ENCODE measurements around the gene CSNK2A1. TPM values are rescaled to one million over a fixed set of nuclear protein-coding genes. Genes with fewer than 3 reads are reported as not detected.
A peak's percentile ranks its signal among the peaks of the same experiment; 100 is the strongest.
"Not testable (repeated sequence)": the region's sequence is repeated elsewhere in the genome, so short reads cannot be mapped to it uniquely, and the experiment has no call there.

CSNK2A1 gene
- polyA plus RNA-seq, 4 donors, result 24.0 to 107 (median 33.8) TPM

GRCh38 chr20:461254-462198 is 82.1 kb downstream of the CSNK2A1 start:
- FAIRE-seq, result no peak
- WGBS, 3 donors, result 7 to 9% (median 8%) methylated on average over 50 to 60 of the region's 60 CpGs

GRCh38 chr20:460707-461106 is 82.9 kb downstream of the CSNK2A1 start:
- peak; percentile 9 to 31 for DNase-seq
- H3K27ac ChIP-seq (ENCODE audit: low read depth in 1 of 3, low read length in 2 of 3), result no peak overlapping the region

More at GRCh38 chr20:461254-462198, 82.1 kb downstream of the CSNK2A1 start:
- Histone ChIP-seq H3K4me1 (ENCODE audit: control insufficient read depth in 3 of 3, insufficient read depth in 2 of 3, low read depth in 1 of 3, low read length in 2 of 3) (peaks cover 0 to 9% (median 8%) of the 10 kb centered on the region in 3 donors), H3K36me3 (ENCODE audit: control insufficient read depth in 3 of 3, insufficient read depth in 2 of 3, low read depth in 1 of 3, low read length in 3 of 3) (peaks cover 0 to 10% (median 0%) of the 10 kb centered on the region in 3 donors), H3K27ac (ENCODE audit: low read depth in 1 of 3, low read length in 2 of 3) (peak overlapping the region; percentile 50 to 96 (median 75)), H3K9me3 (ENCODE audit: control insufficient read depth in 2 of 2, insufficient read depth in 1 of 2, low read depth in 1 of 2, low read length in 1 of 2) (no peaks in the 10 kb centered on the region), H3K27me3 (ENCODE audit: control insufficient read depth in 3 of 3, insufficient read depth in 3 of 3, low read length in 3 of 3) (no peaks in the 10 kb centered on the region), H3K4me3 (ENCODE audit: low read depth in 1 of 3, low read length in 3 of 3) (peak overlapping the region; percentile 64 to 98 (median 84))
- DNase-seq, result peak in 1 of 2 donors; percentile 45

GRCh38 chr20:460180-460579 is 83.4 kb downstream of the CSNK2A1 start:
- peaks cover 0 to 9% (median 8%) of the 10 kb centered on the region in 3 donors for H3K4me1 ChIP-seq (ENCODE audit: control insufficient read depth in 3 of 3, insufficient read depth in 2 of 3, low read depth in 1 of 3, low read length in 2 of 3)
- FAIRE-seq (no peak), DNase-seq (no peak)
- H3K27me3 ChIP-seq (ENCODE audit: control insufficient read depth in 3 of 3, insufficient read depth in 3 of 3, low read length in 3 of 3), result no peaks in the 10 kb centered on the region
- no peak overlapping the region for H3K4me3 ChIP-seq (ENCODE audit: low read depth in 1 of 3, low read length in 3 of 3)
- H3K27ac ChIP-seq (ENCODE audit: low read depth in 1 of 3, low read length in 2 of 3), result no peak overlapping the region
- 27 to 36% (median 32%) methylated on average over 3 of the region's 3 CpGs for WGBS, 3 donors
- no peaks in the 10 kb centered on the region for H3K9me3 ChIP-seq (ENCODE audit: control insufficient read depth in 2 of 2, insufficient read depth in 1 of 2, low read depth in 1 of 2, low read length in 1 of 2)
- peaks cover 0 to 10% (median 0%) of the 10 kb centered on the region in 3 donors for H3K36me3 ChIP-seq (ENCODE audit: control insufficient read depth in 3 of 3, insufficient read depth in 2 of 3, low read depth in 1 of 3, low read length in 3 of 3)

More at GRCh38 chr20:460707-461106, 82.9 kb downstream of the CSNK2A1 start:
- Histone ChIP-seq H3K4me1 (ENCODE audit: control insufficient read depth in 3 of 3, insufficient read depth in 2 of 3, low read depth in 1 of 3, low read length in 2 of 3) (peaks cover 0 to 9% (median 8%) of the 10 kb centered on the region in 3 donors), H3K36me3 (ENCODE audit: control insufficient read depth in 3 of 3, insufficient read depth in 2 of 3, low read depth in 1 of 3, low read length in 3 of 3) (peaks cover 0 to 10% (median 0%) of the 10 kb centered on the region in 3 donors), H3K9me3 (ENCODE audit: control insufficient read depth in 2 of 2, insufficient read depth in 1 of 2, low read depth in 1 of 2, low read length in 1 of 2) (no peaks in the 10 kb centered on the region), H3K4me3 (ENCODE audit: low read depth in 1 of 3, low read length in 3 of 3) (no peak overlapping the region), H3K27me3 (ENCODE audit: control insufficient read depth in 3 of 3, insufficient read depth in 3 of 3, low read length in 3 of 3) (no peaks in the 10 kb centered on the region)
- 44 to 46% (median 46%) methylated on average over 2 of the region's 2 CpGs for WGBS, 3 donors
- no peak for FAIRE-seq

GRCh38 chr20:458776-459175 is 84.8 kb downstream of the CSNK2A1 start:
- H3K4me1 ChIP-seq (ENCODE audit: control insufficient read depth in 3 of 3, insufficient read depth in 2 of 3, low read depth in 1 of 3, low read length in 2 of 3), result peaks cover 0 to 9% (median 8%) of the 10 kb centered on the region in 3 donors
- no peak overlapping the region for H3K27ac ChIP-seq (ENCODE audit: low read depth in 1 of 3, low read length in 2 of 3)
- FAIRE-seq (no peak), DNase-seq (no peak)
- no peaks in the 10 kb centered on the region for H3K27me3 ChIP-seq (ENCODE audit: control insufficient read depth in 3 of 3, insufficient read depth in 3 of 3, low read length in 3 of 3)
- H3K36me3 ChIP-seq (ENCODE audit: control insufficient read depth in 3 of 3, insufficient read depth in 2 of 3, low read depth in 1 of 3, low read length in 3 of 3), result peaks cover 0 to 10% (median 0%) of the 10 kb centered on the region in 3 donors
- 52 to 72% (median 72%) methylated on average over 6 of the region's 6 CpGs for WGBS, 3 donors
- no peaks in the 10 kb centered on the region for H3K9me3 ChIP-seq (ENCODE audit: control insufficient read depth in 2 of 2, insufficient read depth in 1 of 2, low read depth in 1 of 2, low read length in 1 of 2)
- H3K4me3 ChIP-seq (ENCODE audit: low read depth in 1 of 3, low read length in 3 of 3), result no peak overlapping the region

- 47 to 72% (median 56%) methylated on average over 3 of the region's 3 CpGs for WGBS, 3 donors
- FAIRE-seq (no peak), DNase-seq (no peak)
- H3K36me3 ChIP-seq (ENCODE audit: control insufficient read depth in 3 of 3, insufficient read depth in 2 of 3, low read depth in 1 of 3, low read length in 3 of 3), result peaks cover 0 to 18% (median 0%) of the 10 kb centered on the region in 3 donors
- H3K4me3 ChIP-seq (ENCODE audit: low read depth in 1 of 3, low read length in 3 of 3), result no peak overlapping the region
- no peaks in the 10 kb centered on the region for H3K27me3 ChIP-seq (ENCODE audit: control insufficient read depth in 3 of 3, insufficient read depth in 3 of 3, low read length in 3 of 3)
- H3K27ac ChIP-seq (ENCODE audit: low read depth in 1 of 3, low read length in 2 of 3), result no peak overlapping the region
- H3K9me3 ChIP-seq (ENCODE audit: control insufficient read depth in 2 of 2, insufficient read depth in 1 of 2, low read depth in 1 of 2, low read length in 1 of 2), result no peaks in the 10 kb centered on the region
- H3K4me1 ChIP-seq (ENCODE audit: control insufficient read depth in 3 of 3, insufficient read depth in 2 of 3, low read depth in 1 of 3, low read length in 2 of 3), result no peaks in the 10 kb centered on the region
Measured at GRCh38 chr20:454951-455350, 88.6 kb downstream of the CSNK2A1 start.

GRCh38 chr20:452021-452420 is 91.6 kb downstream of the CSNK2A1 start:
- not testable (repeated sequence) for H3K9me3 ChIP-seq (ENCODE audit: control insufficient read depth in 2 of 2, insufficient read depth in 1 of 2, low read depth in 1 of 2, low read length in 1 of 2); H3K27ac ChIP-seq (ENCODE audit: low read depth in 1 of 3, low read length in 2 of 3); H3K27me3 ChIP-seq (ENCODE audit: control insufficient read depth in 3 of 3, insufficient read depth in 3 of 3, low read length in 3 of 3); FAIRE-seq; DNase-seq; H3K4me3 ChIP-seq (ENCODE audit: low read depth in 1 of 3, low read length in 3 of 3); H3K4me1 ChIP-seq (ENCODE audit: control insufficient read depth in 3 of 3, insufficient read depth in 2 of 3, low read depth in 1 of 3, low read length in 2 of 3)
- H3K36me3 ChIP-seq (ENCODE audit: control insufficient read depth in 3 of 3, insufficient read depth in 2 of 3, low read depth in 1 of 3, low read length in 3 of 3), result peaks cover 0 to 17% (median 2%) of the 10 kb centered on the region in 3 donors
- 88 to 91% (median 90%) methylated on average over 11 of the region's 11 CpGs for WGBS, 3 donors

- no peak overlapping the region for H3K4me3 ChIP-seq (ENCODE audit: low read depth in 1 of 3, low read length in 3 of 3)
- no peaks in the 10 kb centered on the region for H3K4me1 ChIP-seq (ENCODE audit: control insufficient read depth in 3 of 3, insufficient read depth in 2 of 3, low read depth in 1 of 3, low read length in 2 of 3)
- no peaks in the 10 kb centered on the region for H3K27me3 ChIP-seq (ENCODE audit: control insufficient read depth in 3 of 3, insufficient read depth in 3 of 3, low read length in 3 of 3)
- H3K9me3 ChIP-seq (ENCODE audit: control insufficient read depth in 2 of 2, insufficient read depth in 1 of 2, low read depth in 1 of 2, low read length in 1 of 2), result no peaks in the 10 kb centered on the region
- FAIRE-seq, result no peak
- H3K27ac ChIP-seq (ENCODE audit: low read depth in 1 of 3, low read length in 2 of 3), result no peak overlapping the region
- WGBS, 3 donors, result 90 to 95% (median 91%) methylated on average over 5 of the region's 5 CpGs
- no peak for DNase-seq
- H3K36me3 ChIP-seq (ENCODE audit: control insufficient read depth in 3 of 3, insufficient read depth in 2 of 3, low read depth in 1 of 3, low read length in 3 of 3), result peaks cover 17 to 47% (median 19%) of the 10 kb centered on the region in 3 donors
Measured at GRCh38 chr20:445514-446336, 97.9 kb downstream of the CSNK2A1 start.

- FAIRE-seq, result no peak
- Histone ChIP-seq H3K36me3 (ENCODE audit: control insufficient read depth in 3 of 3, insufficient read depth in 2 of 3, low read depth in 1 of 3, low read length in 3 of 3) (peaks cover 19 to 55% (median 20%) of the 10 kb centered on the region in 3 donors), H3K27me3 (ENCODE audit: control insufficient read depth in 3 of 3, insufficient read depth in 3 of 3, low read length in 3 of 3) (no peaks in the 10 kb centered on the region), H3K9me3 (ENCODE audit: control insufficient read depth in 2 of 2, insufficient read depth in 1 of 2, low read depth in 1 of 2, low read length in 1 of 2) (no peaks in the 10 kb centered on the region), H3K4me1 (ENCODE audit: control insufficient read depth in 3 of 3, insufficient read depth in 2 of 3, low read depth in 1 of 3, low read length in 2 of 3) (no peaks in the 10 kb centered on the region), H3K4me3 (ENCODE audit: low read depth in 1 of 3, low read length in 3 of 3) (no peak overlapping the region), H3K27ac (ENCODE audit: low read depth in 1 of 3, low read length in 2 of 3) (no peak overlapping the region)
- WGBS, 3 donors, result 78 to 85% (median 80%) methylated on average over 12 of the region's 12 CpGs
- no peak for DNase-seq
Measured at GRCh38 chr20:444862-445426, 98.6 kb downstream of the CSNK2A1 start.
